Occipital lobe (tissue), 2 donors: ENCODE measurements around the gene ADRA2A. TPM values are rescaled to one million over a fixed set of nuclear protein-coding genes. Genes with fewer than 3 reads are reported as not detected.
A peak's percentile ranks its signal among the peaks of the same experiment; 100 is the strongest.

Source experiments
- DNase-seq: peaks from one replicate; lab custom pipeline; 2025; lab: John Stamatoyannopoulos, UW
- total RNA-seq: library from RNA; depleted of rRNA; stranded (reverse); fragments of >200 nt; gene quantifications from one replicate; pipeline ENCODE4 v1.2.3, GENCODE V29; 2014

The ADRA2A gene
- total RNA-seq, 1 donor from 2014 or later: 15.9 TPM

DNA sequence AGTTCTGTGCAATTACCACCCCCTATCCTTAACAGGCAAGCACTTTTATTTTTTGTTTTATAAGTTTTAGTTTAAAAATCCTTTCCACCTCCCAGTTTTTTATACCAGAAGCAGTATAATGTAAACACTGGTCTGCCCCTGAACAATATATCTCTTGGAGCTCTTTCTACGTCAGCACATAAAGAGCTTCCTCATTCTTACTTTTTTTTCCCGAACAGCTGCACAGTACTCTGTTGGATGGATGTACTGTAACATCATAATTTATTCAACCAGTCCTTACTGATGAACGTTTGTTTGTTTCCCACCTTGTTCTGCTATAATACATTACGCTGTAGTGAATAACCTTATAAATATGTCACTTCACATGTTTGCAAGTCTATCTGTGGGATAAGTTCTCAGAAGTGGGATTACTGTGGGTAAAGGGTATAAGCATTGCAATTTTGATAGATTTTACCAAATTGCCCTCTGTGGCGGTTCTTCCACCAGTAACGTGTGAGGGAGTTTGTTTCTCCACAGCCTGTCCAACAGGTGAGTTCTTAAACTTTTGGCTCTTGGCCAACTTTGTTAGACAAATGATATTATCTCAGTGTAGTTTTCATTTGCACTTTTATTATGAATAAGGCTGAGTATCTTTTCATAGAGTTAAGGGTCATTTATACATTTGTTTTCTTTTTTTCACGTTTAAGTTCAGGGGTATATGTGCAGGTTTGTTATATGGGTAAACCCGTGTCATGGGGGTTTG, 32.8 kb downstream of the ADRA2A start:
- no peak for DNase-seq

DNA sequence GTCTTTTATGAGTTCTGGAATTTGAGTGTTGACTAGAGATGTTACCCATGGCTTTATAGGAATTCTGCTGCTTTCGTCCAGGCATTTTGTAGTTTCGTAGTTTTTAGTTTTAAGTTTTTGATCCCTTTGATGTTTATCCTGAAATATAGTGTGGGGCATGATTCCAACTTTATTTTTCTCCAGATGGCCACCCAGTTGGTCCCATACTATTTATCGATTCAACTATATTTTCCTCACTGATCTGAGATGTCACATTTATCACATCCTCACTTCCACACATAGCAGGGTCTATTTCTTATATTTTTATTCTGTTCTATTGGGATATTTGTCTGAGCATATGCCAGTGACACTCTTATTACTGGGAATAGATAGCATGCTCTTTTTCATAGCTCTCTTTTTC, 33.9 kb downstream of the ADRA2A start:
- DNase-seq: no peak

DNA sequence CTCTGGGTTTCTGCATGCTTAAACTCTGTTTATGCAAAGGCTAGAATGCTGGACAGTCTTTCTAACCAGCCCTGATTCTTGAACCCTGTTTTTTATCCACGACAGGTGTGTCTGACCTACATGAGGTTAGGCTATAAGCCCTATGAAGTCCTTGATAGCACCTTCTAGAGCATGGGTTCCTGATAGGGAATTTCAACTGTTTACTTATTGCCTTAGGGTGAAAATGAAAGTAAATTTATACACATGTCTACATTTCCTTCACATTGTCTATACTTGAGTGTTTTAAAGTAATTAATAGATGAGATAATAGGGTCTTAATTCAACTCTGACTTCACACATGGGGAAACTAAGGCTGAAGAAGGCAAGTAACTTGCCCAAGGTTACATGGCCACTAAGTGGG, 35.5 kb downstream of the ADRA2A start:
- DNase-seq: no peak

DNA sequence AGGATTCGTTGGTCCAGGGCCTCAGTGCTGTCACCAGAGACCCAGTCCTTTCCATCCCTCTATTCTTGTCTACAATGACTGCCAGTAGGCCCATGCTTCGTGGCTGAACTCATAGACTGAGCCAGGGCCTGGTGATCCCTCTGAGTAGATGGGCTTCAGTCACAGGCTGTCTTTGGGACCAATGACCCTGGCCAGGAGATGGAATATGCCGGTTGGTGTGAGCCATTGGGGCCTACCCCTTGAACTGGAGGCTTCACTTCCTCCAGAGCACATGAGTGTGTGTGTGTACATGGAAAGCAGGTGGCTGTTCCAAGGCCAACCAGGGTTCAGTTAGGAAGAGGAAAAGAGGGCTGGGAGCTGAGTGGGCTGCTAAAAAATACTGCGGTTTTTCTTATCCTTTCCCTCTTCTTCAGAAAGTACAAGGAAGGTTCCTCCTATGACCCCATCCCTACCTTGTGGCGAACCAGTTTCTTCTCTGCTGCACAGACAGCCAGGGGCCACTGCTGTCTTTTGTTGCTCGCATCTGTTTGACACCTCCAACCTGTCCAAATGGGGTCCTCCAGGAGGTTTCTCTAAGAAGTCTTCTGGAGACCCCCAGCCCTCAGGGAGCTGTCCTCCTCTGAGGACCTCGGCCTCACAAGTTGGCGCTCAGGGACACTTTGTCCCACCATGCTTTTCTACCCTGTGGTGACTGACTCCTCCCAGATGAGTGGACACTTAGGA, 36.6 kb downstream of the ADRA2A start:
- DNase-seq: no peak

DNA sequence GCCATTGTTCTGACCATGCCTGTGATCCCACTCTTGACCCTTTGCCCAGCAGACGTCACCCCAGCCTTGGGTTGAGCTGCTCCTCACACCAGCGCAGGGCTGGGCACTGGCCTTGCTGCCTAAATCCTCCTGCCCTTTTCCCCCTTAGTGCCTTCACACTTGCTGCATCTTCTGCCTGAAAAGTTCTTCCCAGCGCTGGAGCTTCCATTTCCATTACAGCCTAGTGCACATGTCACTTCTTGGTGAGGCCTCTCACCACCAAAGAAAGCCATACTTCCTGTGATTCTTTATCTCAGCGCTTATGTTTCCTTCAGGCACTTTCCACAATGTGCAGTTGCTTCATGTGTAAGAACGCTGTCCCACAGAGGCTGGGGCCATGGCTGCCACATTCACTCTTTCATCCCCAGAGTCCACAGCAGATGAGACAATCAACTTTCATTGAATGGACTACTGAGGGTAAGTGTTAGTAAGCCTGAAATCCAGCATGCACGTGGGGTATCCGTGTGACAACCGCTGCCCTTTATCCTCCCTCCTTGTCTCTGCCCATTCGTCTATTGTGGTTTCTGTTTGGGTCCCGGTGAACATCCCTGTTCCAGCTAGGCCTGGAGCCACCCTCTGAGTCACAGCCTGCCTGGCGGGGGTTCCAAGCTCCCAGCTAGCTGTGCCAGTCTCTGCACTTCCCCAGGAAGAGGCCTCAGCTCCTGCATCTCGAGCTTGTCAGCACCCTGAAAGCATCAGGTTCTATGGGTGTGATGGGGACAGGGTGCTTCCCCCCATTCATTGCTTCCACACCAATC, 37.3 kb downstream of the ADRA2A start:
- no peak for DNase-seq

DNA sequence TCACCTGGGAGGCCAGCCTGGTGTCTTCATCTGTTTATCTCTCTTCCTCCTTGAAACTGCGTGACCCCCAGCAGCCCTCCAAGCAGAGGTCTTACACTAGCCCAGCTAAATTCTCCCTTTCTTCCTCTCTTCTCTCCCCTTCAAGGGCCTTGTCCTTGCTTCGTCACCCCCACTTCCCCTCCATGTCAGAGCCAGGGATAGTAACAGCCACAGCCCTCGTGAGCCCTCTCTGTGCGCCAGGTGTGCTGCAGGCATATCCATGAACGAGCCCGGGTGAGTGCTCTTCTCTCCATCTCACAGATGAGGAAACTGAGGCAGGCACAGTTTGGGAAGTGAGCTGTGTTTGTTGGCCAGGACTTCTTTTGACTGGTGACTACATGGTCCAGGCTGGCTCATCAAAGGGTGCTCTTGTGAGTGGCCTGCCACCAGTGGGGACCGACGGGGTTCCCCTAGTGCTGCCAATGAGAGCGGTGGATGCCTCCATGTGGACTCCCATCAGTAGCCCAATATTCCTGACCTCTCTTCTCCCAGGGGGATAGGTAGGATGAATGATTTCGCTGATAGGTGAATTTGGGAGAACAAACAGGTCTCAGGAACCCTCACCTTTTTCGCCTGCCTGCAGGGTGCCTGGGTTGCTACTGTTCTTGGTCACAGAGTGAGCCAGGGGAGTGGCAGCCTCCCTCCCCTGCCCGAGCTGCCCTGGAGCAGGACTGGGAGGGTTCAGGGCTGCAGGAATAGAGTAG, 38.1 kb downstream of the ADRA2A start:
- DNase-seq: no peak

DNA sequence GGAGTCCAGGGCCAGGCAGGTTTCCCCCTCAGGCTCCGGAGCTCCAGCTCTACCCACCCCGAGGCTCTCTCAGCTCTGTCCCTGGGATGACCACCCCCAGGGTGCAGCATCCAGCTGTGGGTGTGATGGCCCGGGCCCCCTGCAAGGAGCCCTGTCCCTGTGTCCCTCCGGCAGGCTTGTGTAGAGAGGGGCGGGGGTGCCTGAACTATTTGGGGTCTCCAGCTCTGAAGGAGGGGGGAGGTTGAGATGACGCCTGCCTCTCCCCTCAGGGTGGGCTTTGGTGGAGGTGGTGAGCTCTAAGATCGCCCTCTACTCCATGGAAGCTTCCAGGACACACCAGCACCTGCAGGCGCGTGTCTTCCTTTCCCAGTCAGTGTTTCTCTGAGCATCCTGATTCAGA, 39.4 kb downstream of the ADRA2A start:
- no peak for DNase-seq

DNA sequence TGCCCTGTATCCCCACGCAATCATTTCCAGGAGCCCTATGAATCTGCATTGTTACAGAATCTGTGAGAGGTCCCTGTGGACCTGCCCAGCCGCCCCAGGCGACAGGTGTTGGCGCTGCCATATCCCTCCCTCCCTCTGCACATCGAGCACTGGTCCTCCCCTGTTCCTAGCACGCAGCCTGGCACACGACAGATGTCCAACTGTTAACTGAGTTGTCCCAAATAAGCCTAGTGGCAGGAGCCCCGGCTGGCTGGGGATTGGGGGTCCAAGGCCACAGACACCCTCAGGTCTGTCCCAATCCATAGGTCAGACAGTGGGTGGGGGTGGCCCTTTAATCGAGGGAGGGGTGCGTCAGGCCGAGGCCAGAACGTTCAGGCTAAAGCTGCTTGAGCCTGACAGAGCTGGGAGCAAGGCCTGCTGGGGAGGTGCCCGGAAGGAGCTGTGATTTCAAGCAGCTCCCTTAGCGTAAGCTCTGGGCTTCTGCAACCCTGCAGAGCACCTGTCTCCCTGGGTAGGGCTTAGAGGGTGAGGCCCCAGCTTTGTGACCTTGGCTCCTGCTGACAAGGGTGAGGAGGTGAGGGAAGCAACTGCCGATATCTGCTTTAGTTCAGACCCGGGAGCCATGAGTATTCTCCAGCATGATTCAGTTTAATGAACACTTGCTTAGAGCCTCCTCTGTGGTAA, 40.1 kb downstream of the ADRA2A start:
- no peak for DNase-seq

DNA sequence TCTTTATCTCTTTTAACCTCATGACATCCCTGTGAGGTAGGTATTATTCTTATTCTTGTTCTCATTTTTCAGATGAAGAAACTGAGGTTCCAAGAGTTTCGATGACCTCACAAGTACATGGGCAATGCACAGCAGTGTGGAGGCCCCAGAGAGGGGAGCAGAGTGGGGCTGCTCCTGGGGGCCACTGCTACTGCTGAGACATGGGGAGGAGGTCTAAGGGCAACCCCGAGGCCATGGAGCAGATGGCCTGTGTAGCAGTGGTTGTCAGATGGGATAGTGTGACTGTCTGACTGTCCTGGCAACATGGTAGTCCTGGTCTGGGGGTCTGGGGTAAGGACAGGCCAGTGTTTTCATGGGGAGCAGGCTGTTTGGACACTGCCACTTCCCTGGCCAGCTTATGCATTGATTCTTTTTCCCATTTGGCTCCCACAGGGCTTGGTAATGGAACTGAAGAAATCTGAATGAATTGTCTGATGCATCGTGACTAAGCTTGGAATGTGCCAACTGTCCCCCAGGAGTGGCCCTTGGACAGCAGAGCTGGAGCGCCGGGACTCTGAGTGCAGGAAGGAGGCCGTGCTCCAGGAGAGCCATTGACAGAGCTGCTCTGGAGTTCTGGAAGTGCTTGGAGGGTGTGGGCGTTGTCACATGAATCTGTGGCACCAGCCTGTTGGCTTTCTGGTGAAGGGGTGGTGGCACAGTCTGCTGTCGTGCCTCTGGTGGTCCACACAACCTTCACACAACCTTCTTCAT, 40.9 kb downstream of the ADRA2A start:
- DNase-seq: no peak

DNA sequence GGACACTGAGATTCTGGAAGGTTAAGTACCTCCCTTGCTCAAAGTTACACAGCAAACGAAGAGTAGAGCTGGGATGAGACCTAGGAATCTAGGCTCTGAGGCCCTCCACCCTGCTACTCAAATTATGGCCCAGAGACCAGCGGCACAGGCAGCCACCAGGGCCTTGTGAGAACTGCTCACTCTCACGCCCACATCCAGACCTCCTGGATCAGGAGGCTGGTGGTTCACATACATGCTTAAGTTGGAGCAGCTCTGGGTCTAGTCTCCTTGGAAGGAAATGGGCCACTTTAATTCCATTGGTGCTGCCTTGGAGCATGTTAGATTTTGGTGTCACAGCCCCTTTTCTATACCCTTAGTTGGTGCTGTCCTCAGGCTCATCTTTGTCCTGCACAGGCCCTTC, 41.9 kb downstream of the ADRA2A start:
- no peak for DNase-seq

DNA sequence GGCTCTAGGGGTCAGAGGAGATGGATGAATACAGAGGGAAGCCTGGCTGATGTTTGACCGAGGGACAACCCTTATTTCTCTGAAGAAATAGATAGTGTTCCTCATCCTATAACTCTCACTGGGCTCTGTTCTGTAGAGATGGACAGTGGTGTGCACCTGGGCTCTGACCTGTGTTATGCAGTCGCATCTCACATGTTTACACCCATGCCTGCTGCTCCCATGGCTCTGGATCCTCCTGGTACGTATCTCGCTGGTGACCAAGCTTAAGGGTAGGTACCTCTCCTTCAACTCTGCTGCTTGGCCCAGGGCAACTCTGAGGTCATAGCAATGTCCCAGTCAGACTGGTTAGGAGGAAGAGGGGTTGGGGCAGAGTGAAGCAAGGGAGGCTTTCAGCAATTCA, 42.8 kb downstream of the ADRA2A start:
- no peak for DNase-seq

DNA sequence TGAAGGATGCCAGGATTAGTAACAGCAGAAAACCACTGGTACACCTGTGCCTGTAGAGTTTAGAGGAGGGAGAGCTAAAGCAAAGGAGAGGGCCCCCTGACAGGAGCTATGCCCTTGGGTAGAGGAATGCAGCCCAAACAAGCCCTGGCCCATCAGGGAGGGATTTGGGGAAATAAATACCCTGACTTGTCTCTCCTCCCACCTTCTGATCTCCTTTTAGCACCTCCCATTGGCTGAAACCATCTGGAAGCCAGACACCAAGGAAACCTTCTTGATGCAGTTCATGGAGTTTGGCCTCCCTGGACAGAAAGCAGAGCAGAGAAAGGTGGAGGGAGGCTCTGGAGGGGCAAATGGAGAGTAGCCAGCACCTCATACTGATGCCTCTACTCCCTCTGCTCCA, 45.3 kb downstream of the ADRA2A start:
- DNase-seq: no peak

DNA sequence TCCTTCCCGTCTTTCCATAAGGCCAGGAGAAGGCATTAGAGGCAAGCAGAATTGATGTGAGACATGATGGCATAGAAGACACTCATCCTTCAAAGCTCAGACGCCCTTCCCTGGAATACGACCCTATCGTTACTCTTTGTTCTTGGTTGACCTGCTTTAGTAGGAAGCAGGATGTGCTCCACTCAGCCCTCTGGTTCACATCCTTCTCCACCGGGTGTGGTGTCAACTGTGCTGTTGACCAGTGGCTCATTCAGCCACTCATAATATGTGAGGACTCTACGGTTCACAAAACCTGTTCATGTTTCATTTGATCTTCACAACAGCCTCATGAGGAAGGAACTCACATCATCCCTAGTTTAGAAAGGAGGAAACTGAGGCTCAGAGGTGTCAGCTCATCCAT, 47.1 kb downstream of the ADRA2A start:
- no peak for DNase-seq

DNA sequence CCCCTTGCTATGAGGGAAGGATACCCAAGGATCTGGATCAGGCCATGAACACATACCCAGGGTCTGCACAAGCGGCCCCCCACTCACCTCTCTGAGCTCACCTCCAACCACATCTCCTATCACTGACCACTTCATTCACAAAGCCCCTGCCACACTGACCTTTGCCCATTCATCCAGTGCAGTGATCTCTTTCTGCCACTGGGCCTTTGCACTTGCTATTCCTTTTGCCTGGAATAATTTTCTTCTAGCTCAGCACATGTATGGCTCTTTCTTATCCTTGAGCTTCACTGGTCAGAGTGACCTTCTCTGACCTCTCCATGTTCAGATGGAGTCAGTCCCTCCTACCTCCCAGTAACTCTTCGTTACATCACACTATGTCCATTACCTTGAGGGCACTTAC, 48.3 kb downstream of the ADRA2A start:
- DNase-seq: no peak

DNA sequence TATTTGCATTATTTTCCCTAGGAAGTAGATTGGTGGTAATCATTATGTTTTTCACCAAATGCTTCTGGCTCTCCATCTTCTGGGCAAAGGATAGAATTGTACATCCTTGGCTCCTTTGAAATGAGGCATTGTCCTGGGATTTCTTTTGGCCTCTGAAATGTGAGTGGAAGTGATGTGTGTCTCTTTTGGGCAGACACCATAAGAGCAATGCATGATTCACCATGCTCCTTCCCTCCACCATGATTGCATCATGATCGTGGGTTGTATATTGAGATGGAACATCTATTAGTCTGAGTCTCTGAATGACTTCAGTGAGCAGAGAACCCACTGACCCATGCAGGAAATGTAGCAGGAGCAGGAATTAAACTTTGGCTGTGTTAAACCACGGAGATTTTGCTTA, 49.2 kb downstream of the ADRA2A start:
- no peak for DNase-seq

DNA sequence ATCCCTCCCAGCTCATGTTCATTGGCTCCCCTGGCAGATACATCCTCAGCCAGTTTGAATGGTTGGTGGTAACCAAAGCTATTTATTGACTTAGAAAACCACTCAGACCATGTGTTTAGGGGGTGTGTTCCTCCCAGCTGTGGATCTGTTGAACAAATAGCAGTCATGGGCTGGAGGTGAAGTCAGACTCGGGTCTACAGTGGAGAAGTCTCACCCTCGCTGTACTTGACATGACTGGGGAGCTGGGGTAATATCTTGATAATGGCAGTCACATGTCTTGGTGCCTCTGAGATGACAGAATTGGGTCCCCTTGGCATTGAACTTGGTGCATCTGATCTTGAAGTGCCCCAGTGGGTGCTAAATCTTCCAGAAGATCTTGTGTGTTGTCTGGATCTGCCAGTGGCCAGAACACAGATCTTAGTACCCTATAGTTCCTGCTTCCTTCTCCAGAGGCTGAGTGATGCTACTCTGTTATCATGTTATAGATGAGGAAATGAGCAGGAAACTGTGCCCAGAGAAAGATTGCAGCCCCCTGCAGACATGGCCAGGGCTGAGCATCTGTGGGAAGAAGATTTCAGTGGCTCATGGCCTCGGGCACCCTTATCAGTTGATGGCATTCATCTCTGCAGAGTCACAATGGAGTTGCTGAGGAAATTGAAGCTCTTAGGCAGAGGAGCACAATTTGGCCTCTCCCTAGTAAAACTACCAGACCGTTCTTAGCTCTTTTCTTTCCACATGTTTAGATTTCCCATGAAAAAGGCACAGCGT, 50.4 kb downstream of the ADRA2A start:
- no peak for DNase-seq

DNA sequence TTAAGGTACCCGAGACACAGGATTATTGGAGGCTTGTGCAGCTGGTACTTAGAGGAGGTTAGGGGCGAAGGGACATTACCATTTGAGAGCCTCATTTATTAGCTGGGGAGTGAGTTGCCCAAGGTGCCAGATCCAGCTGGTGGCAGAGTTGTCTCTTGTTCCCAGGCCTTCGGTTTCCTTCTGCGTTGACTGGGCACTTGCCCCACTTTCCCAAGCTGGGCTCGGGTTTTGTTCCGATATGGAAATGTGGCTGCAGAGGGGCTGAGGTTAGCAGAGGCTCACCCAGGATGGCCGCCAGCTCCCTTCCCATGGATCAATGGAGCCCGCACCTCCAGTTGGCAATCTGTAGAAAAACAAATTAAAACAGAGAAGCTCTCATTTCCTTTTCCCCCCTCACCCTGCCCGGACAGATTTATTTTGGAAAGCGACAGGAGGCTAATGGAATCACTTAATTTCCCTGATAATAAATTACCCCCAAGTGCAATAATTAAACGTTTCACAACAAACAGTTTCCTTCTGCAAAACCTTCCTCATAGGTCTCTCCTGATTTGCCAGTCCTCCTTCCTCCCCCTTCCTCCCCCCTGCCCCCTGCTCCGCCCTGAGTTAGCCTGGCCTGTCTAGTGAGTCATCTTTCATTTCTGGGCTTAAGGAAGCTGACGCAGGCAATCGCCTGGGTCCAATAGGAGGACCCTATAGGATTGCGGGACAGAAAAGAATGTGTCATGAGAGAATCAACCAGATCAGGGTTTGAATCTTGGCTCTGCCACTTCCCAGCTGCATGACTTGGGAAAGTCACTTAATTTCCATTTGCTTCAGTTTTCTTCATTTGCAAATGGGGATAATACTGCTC, 51.7 kb downstream of the ADRA2A start:
- peak; percentile 12 for DNase-seq

DNA sequence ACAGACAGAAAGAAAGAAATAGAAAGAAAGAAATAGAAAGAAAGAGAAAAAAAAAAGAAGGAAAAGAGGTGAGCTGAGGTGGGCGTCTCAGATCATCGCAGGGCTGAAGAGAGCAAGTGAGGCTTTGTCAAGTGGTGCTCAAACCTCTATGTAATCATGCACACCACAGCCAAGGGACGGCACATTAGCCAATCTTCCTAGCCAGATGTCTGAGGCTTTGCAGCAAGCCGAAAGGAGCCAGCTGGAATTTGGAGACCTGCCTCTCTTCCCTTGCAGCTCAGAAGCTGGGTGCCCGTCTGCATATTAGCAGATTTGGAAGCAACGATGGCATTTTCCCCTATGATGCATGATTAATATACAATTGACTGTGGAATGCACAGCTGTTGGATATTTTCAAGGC, 52.5 kb downstream of the ADRA2A start:
- DNase-seq: no peak

DNA sequence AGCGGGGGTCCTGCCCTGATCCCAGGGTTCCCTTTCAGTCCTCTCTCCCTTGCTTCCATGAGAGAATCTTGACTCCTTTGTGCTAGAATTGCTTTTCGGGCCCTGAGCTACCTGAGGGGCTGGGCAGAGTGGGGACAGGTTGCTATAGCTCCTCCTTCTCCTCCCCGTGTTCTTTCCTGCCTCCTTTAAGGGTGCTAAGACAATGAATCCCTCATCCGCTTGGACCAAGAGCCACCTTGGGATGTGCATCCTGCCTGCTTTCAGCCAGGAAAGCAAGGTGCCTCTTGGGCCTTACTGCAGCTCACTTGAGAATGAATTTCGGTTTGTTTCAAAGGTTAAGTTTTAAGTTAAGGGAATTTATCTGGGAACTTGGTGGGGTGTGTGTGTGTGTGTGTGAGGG, 53.6 kb downstream of the ADRA2A start:
- DNase-seq: no peak
